IMR-90 (cell line): ENCODE data around the gene DUSP11. TPM values are rescaled to one million over a fixed set of nuclear protein-coding genes. Genes with fewer than 3 reads are reported as not detected.

Source experiments
- ATAC-seq: fragments of 200-7000 bp; cut with Tn5 transposase; 2 replicates; pipeline ENCODE4 v1.9.1; 2020; ENCODE audit warnings: low read depth, mild to moderate bottlenecking, moderate library complexity
- BruUV-seq: library from RNA; stranded (reverse); fragments of 400-500 nt; replicated peaks from 2 replicates; lab custom pipeline; 2021; lab: Mats Ljungman, UMichigan
- CTCF ChIA-PET: fragments of 300-600 bp; formaldehyde crosslinking; extraction: SDS; loops from one replicate; lab custom pipeline; 2021; ENCODE audit warnings: antibody characterized with exemption; lab: Yijun Ruan, JAX
- POLR2A ChIA-PET: fragments of 300-600 bp; sonication (Branson Sonifier 250); formaldehyde crosslinking; loops from one replicate; lab custom pipeline; 2022; ENCODE audit warnings: antibody characterized with exemption; ENCODE audit not compliant: unreplicated experiment; lab: Charles Lee
- DNase-seq: peaks from one replicate; pipeline ENCODE4 v3.0.0; 2013
- H2AFZ ChIP-seq: replicated peaks from 2 replicates; pipeline ENCODE3; 2013; ENCODE audit warnings: low read length, mild to moderate bottlenecking; ENCODE audit not compliant: poor library complexity
- H2AK5ac ChIP-seq: 2 replicates; pipeline ENCODE4 v1.6.1; 2013; ENCODE audit warnings: low read depth, low read length, inconsistent platforms
- H2AK9ac ChIP-seq: replicated peaks from 2 replicates; pipeline ENCODE3; 2013; ENCODE audit warnings: mild to moderate bottlenecking, low read depth, low read length, moderate library complexity; ENCODE audit not compliant: poor library complexity
- H2BK120ac ChIP-seq: 2 replicates; pipeline ENCODE4 v1.6.1; 2013; ENCODE audit warnings: low read depth, low read length, inconsistent platforms
- H2BK15ac ChIP-seq: 3 replicates; pipeline ENCODE4 v1.6.1; 2013; ENCODE audit warnings: low read depth, low read length, inconsistent platforms
- H2BK20ac ChIP-seq: 2 replicates; pipeline ENCODE4 v1.6.1; 2013; ENCODE audit warnings: low read depth, mild to moderate bottlenecking, inconsistent platforms, low read length, moderate library complexity
- H2BK5ac ChIP-seq: 2 replicates; pipeline ENCODE4 v1.6.1; 2013; ENCODE audit warnings: mild to moderate bottlenecking, low read depth, low read length, inconsistent platforms; ENCODE audit not compliant: poor library complexity, severe bottlenecking
- H3K14ac ChIP-seq: replicated peaks from 2 replicates; pipeline ENCODE4 v1.6.1; 2013; ENCODE audit warnings: low read depth, low read length, inconsistent platforms
- H3K18ac ChIP-seq: 2 replicates; pipeline ENCODE4 v1.6.1; 2013; ENCODE audit warnings: low read depth, low read length, control low read depth
- H3K23ac ChIP-seq: 2 replicates; pipeline ENCODE4 v1.6.1; 2013; ENCODE audit warnings: low read depth, low read length, inconsistent platforms
- H3K27ac ChIP-seq: 2 replicates; pipeline ENCODE4 v1.5.1; 2013; ENCODE audit warnings: mild to moderate bottlenecking, control low read depth, low read length; ENCODE audit not compliant: insufficient read depth
- H3K27me3 ChIP-seq: 2 replicates; pipeline ENCODE4 v1.6.1; 2013; ENCODE audit warnings: low read length; ENCODE audit not compliant: control insufficient read depth, insufficient read depth
- H3K36me3 ChIP-seq: 2 replicates; pipeline ENCODE4 v1.6.1; 2013; ENCODE audit warnings: low read length, mixed read lengths; ENCODE audit not compliant: control insufficient read depth, insufficient read depth
- H3K4ac ChIP-seq: 2 replicates; pipeline ENCODE4 v1.6.1; 2013; ENCODE audit warnings: low read depth, low read length, inconsistent platforms
- H3K4me1 ChIP-seq: 2 replicates; pipeline ENCODE4 v1.6.1; 2013; ENCODE audit warnings: low read length, mixed read lengths; ENCODE audit not compliant: control insufficient read depth, insufficient read depth
- H3K4me2 ChIP-seq: 2 replicates; pipeline ENCODE4 v1.6.1; 2013; ENCODE audit warnings: low read depth, mild to moderate bottlenecking, control low read depth, low read length, moderate library complexity
- H3K4me3 ChIP-seq: 2 replicates; pipeline ENCODE4 v1.5.1; 2013; ENCODE audit warnings: low read depth, mild to moderate bottlenecking, control low read depth, low read length, moderate library complexity; ENCODE audit not compliant: insufficient read depth
- H3K56ac ChIP-seq: 2 replicates; pipeline ENCODE4 v1.6.1; 2013; ENCODE audit warnings: low read length, inconsistent platforms; ENCODE audit not compliant: insufficient read depth; ENCODE audit errors: extremely low read depth
- H3K79me1 ChIP-seq, 2 experiments: 2 replicates each; pipeline ENCODE4 v1.6.1; 2013; ENCODE audit warnings: low read length in 2 of 2, inconsistent platforms in 1 of 2, low read depth in 1 of 2
- H3K9ac ChIP-seq: 2 replicates; pipeline ENCODE4 v1.6.1; 2013; ENCODE audit warnings: low read depth, low read length, control low read depth
- H3K9me1 ChIP-seq: 2 replicates; pipeline ENCODE4 v1.6.1; 2013; ENCODE audit warnings: low read length, inconsistent platforms; ENCODE audit not compliant: insufficient read depth
- H3K9me3 ChIP-seq: 2 replicates; pipeline ENCODE4 v1.6.1; 2013; ENCODE audit warnings: low read length; ENCODE audit not compliant: control insufficient read depth, insufficient read depth
- H4K20me1 ChIP-seq: 2 replicates; pipeline ENCODE4 v1.6.1; 2013; ENCODE audit warnings: low read length, inconsistent platforms; ENCODE audit not compliant: insufficient read depth
- H4K5ac ChIP-seq: 2 replicates; pipeline ENCODE4 v1.6.1; 2013; ENCODE audit warnings: mild to moderate bottlenecking, low read depth, low read length, control low read depth
- H4K8ac ChIP-seq, 2 experiments: 2 replicates each; pipeline ENCODE4 v1.6.1; 2013; ENCODE audit warnings: low read depth in 2 of 2, low read length in 2 of 2, control low read depth in 1 of 2, inconsistent platforms in 1 of 2
- H4K91ac ChIP-seq: 2 replicates; pipeline ENCODE4 v1.6.1; 2013; ENCODE audit warnings: low read depth, low read length, inconsistent platforms; ENCODE audit not compliant: insufficient read depth
- BHLHE40 ChIP-seq: fragments of 150-350 bp; IDR thresholded peaks from 2 replicates; pipeline ENCODE4 v1.6.1; 2016; ENCODE audit warnings: mild to moderate bottlenecking, low read depth, low read length
- CEBPB ChIP-seq: IDR thresholded peaks from 2 replicates; pipeline ENCODE4 v1.6.1; 2012; ENCODE audit warnings: low read depth, low read length, improper control_type of control experiment
- CHD1 ChIP-seq: IDR thresholded peaks from 2 replicates; pipeline ENCODE4 v1.6.1; 2012; ENCODE audit warnings: low read depth, low read length, improper control_type of control experiment
- CTCF ChIP-seq: conservative IDR thresholded peaks from 2 replicates; pipeline ENCODE4 v1.5.1; 2012; ENCODE audit warnings: mild to moderate bottlenecking, low read depth, low read length, improper control_type of control experiment
- ELK1 ChIP-seq: fragments of 150-350 bp; IDR thresholded peaks from 2 replicates; pipeline ENCODE4 v1.6.1; 2016; ENCODE audit warnings: low read depth, mild to moderate bottlenecking, low read length, moderate library complexity, borderline replicate concordance
- FOS ChIP-seq: fragments of 150-350 bp; IDR thresholded peaks from 2 replicates; pipeline ENCODE4 v1.6.1; 2016; ENCODE audit warnings: low read depth, low read length
- MAFK ChIP-seq: IDR thresholded peaks from 2 replicates; pipeline ENCODE4 v1.6.1; 2012; ENCODE audit warnings: low read depth, low read length, improper control_type of control experiment
- MAZ ChIP-seq: IDR thresholded peaks from 2 replicates; pipeline ENCODE4 v1.6.1; 2012; ENCODE audit warnings: low read depth, mild to moderate bottlenecking, low read length, improper control_type of control experiment, moderate library complexity, borderline replicate concordance
- MXI1 ChIP-seq: IDR thresholded peaks from 2 replicates; pipeline ENCODE4 v1.6.1; 2012; ENCODE audit warnings: low read depth, mild to moderate bottlenecking, low read length, moderate library complexity, borderline replicate concordance
- NFE2L2 ChIP-seq: fragments of 150-350 bp; IDR thresholded peaks from 2 replicates; pipeline ENCODE4 v1.6.1; 2016; ENCODE audit warnings: low read depth, mild to moderate bottlenecking, low read length
- POLR2A ChIP-seq: IDR thresholded peaks from 2 replicates; pipeline ENCODE4 v1.6.1; 2012; ENCODE audit warnings: mild to moderate bottlenecking, low read depth, low read length
- RAD21 ChIP-seq: IDR thresholded peaks from 2 replicates; pipeline ENCODE4 v1.6.1; 2012; ENCODE audit warnings: low read length, improper control_type of control experiment
- RFX5 ChIP-seq: IDR thresholded peaks from 2 replicates; pipeline ENCODE4 v1.8.0; 2012; ENCODE audit warnings: low read depth, mild to moderate bottlenecking, low read length, moderate library complexity
- SMC3 ChIP-seq: fragments of 150-350 bp; IDR thresholded peaks from 2 replicates; pipeline ENCODE4 v1.6.1; 2016; ENCODE audit warnings: low read depth, mild to moderate bottlenecking, antibody characterized with exemption, low read length, moderate library complexity
- WGBS, 2 experiments: methylation state at CpG; one replicate each; pipeline versions ENCODE4 v1.1.5 to v1.1.7; 2013; ENCODE audit warnings: missing lambda C conversion rate in 2 of 2; ENCODE audit not compliant: insufficient read length in 1 of 2; ENCODE audit errors: extremely low coverage in 2 of 2; 5-methylcytosine and 5-hydroxymethylcytosine counted together
- dilution Hi-C: fragments of 300-500 bp; cut with HindIII; formaldehyde crosslinking; loops from one replicate; pipeline ENCODE4 v1.14.3; 2018; ENCODE audit warnings: low sequenced_read_pairs; ENCODE audit not compliant: unreplicated experiment
- in situ Hi-C: fragments of 300-500 bp; cut with MboI; formaldehyde crosslinking; loops from 3 replicates; pipeline ENCODE4 v1.14.3; 2019; ENCODE audit warnings: low sequenced_read_pairs, inconsistent platforms, mixed read lengths
- intact Hi-C: fragments of 100-400 bp; cut with micrococcal nuclease; formaldehyde crosslinking; loops from 2 replicates; pipeline ENCODE4 v1.10.0; 2022
- polyA plus RNA-seq, 3 experiments: library from polyadenylated mRNA; depleted of rRNA; stranded (reverse); fragments of >200 nt; gene quantifications; 2 replicates each; pipeline ENCODE4 v1.2.3, GENCODE V29; 2012; ENCODE audit warnings: low replicate concordance in 1 of 3
- total RNA-seq: library from RNA; depleted of rRNA; stranded (reverse); fragments of >200 nt; gene quantifications from 2 replicates; pipeline ENCODE4 v1.2.3, GENCODE V29; 2012
- TF ChIP-seq, protein P1 (sequence below): fragments of 150-350 bp; IDR thresholded peaks from 2 replicates; pipeline ENCODE4 v1.6.1; 2017; ENCODE audit warnings: mild to moderate bottlenecking, antibody characterized with exemption, low read length, low read depth

Gene DUSP11
- total and polyA plus RNA-seq, 2 of the 4 experiments (the other 2 are of a cell fraction) = 22.4 to 25.6 TPM

GRCh38 chr2:73739101-73739500, 40.8 kb downstream of the DUSP11 start:
- intact Hi-C loops = loop anchor here (5.0 kb wide), 1 partner anchor 507 kb away; the partner anchor contains the start of genes CCT7 and PRADC1
- WGBS, 2 experiments = no CpG with 5 or more reads among the region's 3 CpGs
- H2AFZ ChIP-seq = no peak overlapping the region
- H4K8ac ChIP-seq = no peak overlapping the region
- H3K4ac ChIP-seq = no peak overlapping the region
- no peak overlapping the region for H2BK15ac ChIP-seq
- no peaks in the 10 kb centered on the region for H3K9me3 ChIP-seq
- DNase-seq = no peak
- peaks cover 6% of the 10 kb centered on the region for H3K36me3 ChIP-seq
- no peak overlapping the region for H3K9ac ChIP-seq
- dilution Hi-C loops = no loop called here
- no peaks in the 10 kb centered on the region for H4K20me1 ChIP-seq
- H3K14ac ChIP-seq = no peak overlapping the region
- in situ Hi-C loops = no loop called here
- no peaks in the 10 kb centered on the region for H3K27me3 ChIP-seq
- no peak overlapping the region for H2BK120ac ChIP-seq
- no peak overlapping the region for H3K4me2 ChIP-seq
- H3K4me1 ChIP-seq = no peaks in the 10 kb centered on the region
- H2AK5ac ChIP-seq = no peak overlapping the region
- no peak overlapping the region for H2AK9ac ChIP-seq
- H2BK5ac ChIP-seq = no peak overlapping the region
- H3K56ac ChIP-seq = no peak overlapping the region
- H2BK20ac ChIP-seq = no peak overlapping the region
- H3K79me1 ChIP-seq = peaks cover 6% of the 10 kb centered on the region in 2 experiments
- no peak for TF ChIP-seq MAFK
- no peak for TF ChIP-seq SMC3
- no peak for TF ChIP-seq CEBPB
- no peak for TF ChIP-seq ELK1
- TF ChIP-seq, protein P1, sequence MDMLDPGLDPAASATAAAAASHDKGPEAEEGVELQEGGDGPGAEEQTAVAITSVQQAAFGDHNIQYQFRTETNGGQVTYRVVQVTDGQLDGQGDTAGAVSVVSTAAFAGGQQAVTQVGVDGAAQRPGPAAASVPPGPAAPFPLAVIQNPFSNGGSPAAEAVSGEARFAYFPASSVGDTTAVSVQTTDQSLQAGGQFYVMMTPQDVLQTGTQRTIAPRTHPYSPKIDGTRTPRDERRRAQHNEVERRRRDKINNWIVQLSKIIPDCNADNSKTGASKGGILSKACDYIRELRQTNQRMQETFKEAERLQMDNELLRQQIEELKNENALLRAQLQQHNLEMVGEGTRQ = no peak
- TF ChIP-seq MAZ = no peak
- TF ChIP-seq CTCF = no peak
- TF ChIP-seq RFX5 = no peak
- TF ChIP-seq RAD21 = no peak
- no peak for TF ChIP-seq POLR2A
- TF ChIP-seq MXI1 = no peak
- no peak for TF ChIP-seq FOS
- TF ChIP-seq CHD1 = no peak
- TF ChIP-seq NFE2L2 = no peak
- TF ChIP-seq BHLHE40 = no peak
- ChIA-PET CTCF (no interaction called here), POLR2A (no interaction called here)
- BruUV-seq = no TSS peak
- H4K91ac ChIP-seq = no peak overlapping the region
- no peak overlapping the region for H3K27ac ChIP-seq
- no peak overlapping the region for H4K5ac ChIP-seq
- H3K4me3 ChIP-seq = no peak overlapping the region
- peaks cover 2% of the 10 kb centered on the region; the same call in 1 of the 2 replicates for H3K9me1 ChIP-seq
- H3K23ac ChIP-seq = no peak overlapping the region
- ATAC-seq = no peak
- H3K18ac ChIP-seq = no peak overlapping the region
